HepG2 (cell line): ENCODE results near the gene RNU1-1. TPM values are rescaled to one million over a fixed set of nuclear protein-coding genes. Genes with fewer than 3 reads are reported as not detected.
A peak's percentile ranks its signal among the peaks of the same experiment; 100 is the strongest.
"Not testable (repeated sequence)": the region's sequence is repeated elsewhere in the genome, so short reads cannot be mapped to it uniquely, and the experiment has no call there.

Experiments used
- ATAC-seq: fragments of 200-7000 bp; cut with Tn5 transposase; 3 replicates; pipeline ENCODE4 v1.9.1; 2020; ENCODE audit warnings: mild to moderate bottlenecking, moderate library complexity
- BruUV-seq: library from RNA; stranded (reverse); fragments of 400-500 nt; replicated peaks from 2 replicates; lab custom pipeline; 2021; lab: Mats Ljungman, UMichigan
- CTCF ChIA-PET: fragments of 300-600 bp; formaldehyde crosslinking; extraction: SDS; loops from one replicate; lab custom pipeline; 2021; ENCODE audit warnings: low total read pairs, inconsistent platforms, low intra/inter-chr PET ratio; lab: Yijun Ruan, JAX
- POLR2A ChIA-PET: fragments of 350-600 bp; sonication (Branson Sonifier 250); formaldehyde crosslinking; loops from one replicate; lab custom pipeline; 2020; ENCODE audit warnings: antibody characterized with exemption, inconsistent platforms; lab: Yijun Ruan, JAX
- DNase-seq: peaks from one replicate; pipeline ENCODE4 v3.0.0-alpha.2; 2015; ENCODE audit warnings: low spot score
- FAIRE-seq: peaks from 3 replicates; lab custom pipeline; 2011; peaks lifted over from hg19 to GRCh38; lab: Jason Lieb, UNC
- H2AFZ ChIP-seq: one replicate; pipeline ENCODE4 v1.6.1; 2011; ENCODE audit warnings: low read length, inconsistent platforms
- H3K27ac ChIP-seq: fragments of 300-600 bp; 3 replicates; pipeline ENCODE4 v1.8.0; 2011; ENCODE audit warnings: mixed run types, mild to moderate bottlenecking, mixed read lengths, low read length, inconsistent platforms; ENCODE audit not compliant: insufficient read depth; ENCODE audit errors: extremely low read length
- H3K27me3 ChIP-seq, 2 experiments: fragments of 200-600 bp in 1 of 2; 2 replicates in 1 of 2; 3 replicates in 1 of 2; pipeline versions ENCODE4 v1.6.0 to v1.8.0; 2011; ENCODE audit warnings: low read length in 2 of 2, mild to moderate bottlenecking in 2 of 2, moderate library complexity in 2 of 2, inconsistent platforms in 1 of 2; ENCODE audit not compliant: insufficient read depth in 2 of 2, control insufficient read depth in 1 of 2
- H3K36me3 ChIP-seq, 2 experiments: fragments of 200-600 bp in 1 of 2; replicated peaks in 1 of 2; 2 replicates in 1 of 2; 3 replicates in 1 of 2; pipeline versions ENCODE4 v1.5.1 to v1.8.0; 2011; ENCODE audit warnings: low read length in 2 of 2, inconsistent platforms in 1 of 2; ENCODE audit not compliant: insufficient read depth in 2 of 2, control insufficient read depth in 1 of 2
- H3K4me1 ChIP-seq: 2 replicates; pipeline ENCODE4 v1.5.1; 2012; ENCODE audit warnings: low read length, inconsistent platforms; ENCODE audit not compliant: insufficient read depth
- H3K4me2 ChIP-seq: 2 replicates; pipeline ENCODE4 v1.6.0; 2011; ENCODE audit warnings: low read depth, low read length, inconsistent platforms
- H3K4me3 ChIP-seq, 3 experiments: fragments of 200-600 bp in 1 of 3; sonication (generic), shearing (Covaris generic) in 1 of 3; replicated peaks in 1 of 3; 2 replicates each; pipeline ENCODE4 v1.5.1; 2011 to 2016; ENCODE audit warnings: low read length in 3 of 3, inconsistent platforms in 2 of 3, low read depth in 2 of 3, mild to moderate bottlenecking in 2 of 3, control low read depth in 1 of 3, mixed read lengths in 1 of 3; ENCODE audit not compliant: insufficient read depth in 1 of 3
- H3K79me2 ChIP-seq: one replicate; pipeline ENCODE4 v1.6.1; 2011; ENCODE audit warnings: low read length, inconsistent platforms; ENCODE audit not compliant: insufficient read depth
- H3K9ac ChIP-seq: 2 replicates; pipeline ENCODE4 v1.6.0; 2011; ENCODE audit warnings: mild to moderate bottlenecking, low read depth, low read length, inconsistent platforms; ENCODE audit not compliant: insufficient read depth
- H3K9me3 ChIP-seq: 2 replicates; pipeline ENCODE4 v1.5.1; 2012; ENCODE audit warnings: mild to moderate bottlenecking, low read length
- H4K20me1 ChIP-seq: 2 replicates; pipeline ENCODE4 v1.6.0; 2011; ENCODE audit warnings: inconsistent platforms, mild to moderate bottlenecking, low read length, moderate library complexity; ENCODE audit not compliant: insufficient read depth
- KLF6 ChIP-seq: IDR thresholded peaks from 2 replicates; pipeline ENCODE4 v1.8.0; 2016; ENCODE audit warnings: missing biosample characterization, missing genetic modification reagents
- MIER3 ChIP-seq: IDR thresholded peaks from 2 replicates; pipeline ENCODE4 v1.6.1; 2016; ENCODE audit warnings: missing compliant biosample characterization, borderline replicate concordance
- ZNF12 ChIP-seq: sonication (generic); formaldehyde crosslinking; IDR thresholded peaks from 2 replicates; pipeline ENCODE4 v1.5.0; 2020; ENCODE audit warnings: missing genetic modification reagents
- ZNF569 ChIP-seq: sonication (generic); formaldehyde crosslinking; IDR thresholded peaks from 2 replicates; pipeline ENCODE4 v1.5.0; 2020; ENCODE audit warnings: mild to moderate bottlenecking, missing genetic modification reagents, moderate library complexity, borderline replicate concordance
- ZNF773 ChIP-seq: sonication (generic); formaldehyde crosslinking; IDR thresholded peaks from 2 replicates; pipeline ENCODE4 v1.4.0; 2020; ENCODE audit warnings: missing genetic modification reagents, borderline replicate concordance
- WGBS: methylation state at CpG from one replicate; pipeline ENCODE4 v1.1.6; 2017; ENCODE audit warnings: low lambda C conversion rate; 5-methylcytosine and 5-hydroxymethylcytosine counted together
- in situ Hi-C: cut with HindIII; loops from 2 replicates; pipeline ENCODE4 v1.10.0; 2017; ENCODE audit warnings: low pct_unique_long_range_greater_than_20kb; ENCODE audit not compliant: extremely low pct_ligation_motif_present
- intact Hi-C: fragments of 100-400 bp; cut with micrococcal nuclease; formaldehyde crosslinking; loops from one replicate; pipeline ENCODE4 v1.10.0; 2022; ENCODE audit not compliant: unreplicated experiment
- polyA plus RNA-seq, 8 experiments: library from polyadenylated mRNA; depleted of rRNA in 3 of 8; stranded (reverse) in 7 of 8; unstranded in 1 of 8; fragments of >200 nt; fragmentation: Illumina TruSeq in 4 of 8; extraction: Trizol in 4 of 8; gene quantifications; 2 replicates each; pipeline versions ENCODE4 v1.2.1 to v1.2.3, GENCODE V29; 2011 to 2016; ENCODE audit warnings: low read depth in 4 of 8, missing spikeins in 1 of 8, mixed read lengths in 1 of 8; ENCODE audit not compliant: insufficient read depth in 1 of 8
- total RNA-seq, 5 experiments: library from RNA; depleted of rRNA; stranded (reverse); fragments of >200 nt; fragmentation: Illumina TruSeq; extraction: Trizol; gene quantifications; 2 replicates each; pipeline ENCODE4 v1.2.3, GENCODE V29; 2016; ENCODE audit warnings: low read depth in 1 of 5
- TF ChIP-seq, protein P1 (sequence below): sonication (generic); formaldehyde crosslinking; IDR thresholded peaks from 2 replicates; pipeline ENCODE4 v1.8.1; 2023; ENCODE audit warnings: mild to moderate bottlenecking, missing genetic modification reagents
- TF ChIP-seq, protein P2 (sequence below): sonication (generic); formaldehyde crosslinking; IDR thresholded peaks from 2 replicates; pipeline ENCODE4 v1.9.0; 2021; ENCODE audit warnings: missing genetic modification reagents, borderline replicate concordance

The RNU1-1 gene
- total and polyA plus RNA-seq, 2 of the 13 experiments (the other 11 are each of a cell fraction or from before 2014, with no cell fraction given), result under 0.01 to 11,018 TPM

DNA sequence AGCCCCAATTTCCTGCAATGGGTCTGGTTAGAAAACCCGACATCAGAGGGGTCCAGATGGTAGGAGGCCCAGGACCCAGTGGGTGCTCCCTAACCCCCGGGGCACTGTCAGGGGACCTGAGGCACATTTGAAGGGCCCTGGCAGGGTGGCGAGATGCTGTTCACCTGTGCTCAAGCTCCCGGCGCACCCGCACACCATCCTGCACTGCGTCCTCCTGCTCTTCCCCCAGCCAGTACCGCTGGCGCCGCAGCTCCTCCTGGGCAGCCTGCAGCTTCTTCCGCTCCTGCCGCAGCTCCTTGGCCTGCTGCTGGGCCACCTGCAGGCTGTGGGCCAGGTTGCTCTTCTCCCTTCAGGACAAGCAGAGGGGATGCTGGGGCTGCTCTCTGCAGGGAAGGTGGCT, 36.0 kb downstream of the RNU1-1 start:
- Histone ChIP-seq H3K36me3 (peaks cover 0 to 8% of the 10 kb centered on the region in 2 experiments; a peak in 2 of 5 replicates), H3K27ac (no peak overlapping the region), H3K4me2 (no peak overlapping the region), H3K79me2 (no peaks in the 10 kb centered on the region), H3K4me1 (no peaks in the 10 kb centered on the region), H3K4me3 (no peak overlapping the region), H3K9ac (no peak overlapping the region), H3K9me3 (no peaks in the 10 kb centered on the region), H4K20me1 (no peaks in the 10 kb centered on the region), H2AFZ (no peak overlapping the region), H3K27me3 (no peaks in the 10 kb centered on the region)
- BruUV-seq, result no TSS peak
- no peak for DNase-seq
- POLR2A ChIA-PET, result no interaction called here
- ATAC-seq, result no peak
- intact Hi-C loops, result no loop called here
- TF ChIP-seq MIER3 (no peak), ZNF569 (CRISPR knock-in tag) (no peak), KLF6 (CRISPR knock-in tag) (no peak), ZNF12 (CRISPR knock-in tag) (no peak), ZNF773 (CRISPR knock-in tag) (no peak)
- TF ChIP-seq, protein P1, sequence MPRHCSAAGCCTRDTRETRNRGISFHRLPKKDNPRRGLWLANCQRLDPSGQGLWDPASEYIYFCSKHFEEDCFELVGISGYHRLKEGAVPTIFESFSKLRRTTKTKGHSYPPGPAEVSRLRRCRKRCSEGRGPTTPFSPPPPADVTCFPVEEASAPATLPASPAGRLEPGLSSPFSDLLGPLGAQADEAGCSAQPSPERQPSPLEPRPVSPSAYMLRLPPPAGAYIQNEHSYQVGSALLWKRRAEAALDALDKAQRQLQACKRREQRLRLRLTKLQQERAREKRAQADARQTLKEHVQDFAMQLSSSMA (CRISPR knock-in tag), result no peak
- TF ChIP-seq, protein P2, sequence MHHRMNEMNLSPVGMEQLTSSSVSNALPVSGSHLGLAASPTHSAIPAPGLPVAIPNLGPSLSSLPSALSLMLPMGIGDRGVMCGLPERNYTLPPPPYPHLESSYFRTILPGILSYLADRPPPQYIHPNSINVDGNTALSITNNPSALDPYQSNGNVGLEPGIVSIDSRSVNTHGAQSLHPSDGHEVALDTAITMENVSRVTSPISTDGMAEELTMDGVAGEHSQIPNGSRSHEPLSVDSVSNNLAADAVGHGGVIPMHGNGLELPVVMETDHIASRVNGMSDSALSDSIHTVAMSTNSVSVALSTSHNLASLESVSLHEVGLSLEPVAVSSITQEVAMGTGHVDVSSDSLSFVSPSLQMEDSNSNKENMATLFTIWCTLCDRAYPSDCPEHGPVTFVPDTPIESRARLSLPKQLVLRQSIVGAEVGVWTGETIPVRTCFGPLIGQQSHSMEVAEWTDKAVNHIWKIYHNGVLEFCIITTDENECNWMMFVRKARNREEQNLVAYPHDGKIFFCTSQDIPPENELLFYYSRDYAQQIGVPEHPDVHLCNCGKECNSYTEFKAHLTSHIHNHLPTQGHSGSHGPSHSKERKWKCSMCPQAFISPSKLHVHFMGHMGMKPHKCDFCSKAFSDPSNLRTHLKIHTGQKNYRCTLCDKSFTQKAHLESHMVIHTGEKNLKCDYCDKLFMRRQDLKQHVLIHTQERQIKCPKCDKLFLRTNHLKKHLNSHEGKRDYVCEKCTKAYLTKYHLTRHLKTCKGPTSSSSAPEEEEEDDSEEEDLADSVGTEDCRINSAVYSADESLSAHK, result no peak
- WGBS, result 96% methylated on average over 5 of the region's 12 CpGs
- in situ Hi-C loops, result no loop called here
- CTCF ChIA-PET, result no interaction called here
- FAIRE-seq, result no peak

DNA sequence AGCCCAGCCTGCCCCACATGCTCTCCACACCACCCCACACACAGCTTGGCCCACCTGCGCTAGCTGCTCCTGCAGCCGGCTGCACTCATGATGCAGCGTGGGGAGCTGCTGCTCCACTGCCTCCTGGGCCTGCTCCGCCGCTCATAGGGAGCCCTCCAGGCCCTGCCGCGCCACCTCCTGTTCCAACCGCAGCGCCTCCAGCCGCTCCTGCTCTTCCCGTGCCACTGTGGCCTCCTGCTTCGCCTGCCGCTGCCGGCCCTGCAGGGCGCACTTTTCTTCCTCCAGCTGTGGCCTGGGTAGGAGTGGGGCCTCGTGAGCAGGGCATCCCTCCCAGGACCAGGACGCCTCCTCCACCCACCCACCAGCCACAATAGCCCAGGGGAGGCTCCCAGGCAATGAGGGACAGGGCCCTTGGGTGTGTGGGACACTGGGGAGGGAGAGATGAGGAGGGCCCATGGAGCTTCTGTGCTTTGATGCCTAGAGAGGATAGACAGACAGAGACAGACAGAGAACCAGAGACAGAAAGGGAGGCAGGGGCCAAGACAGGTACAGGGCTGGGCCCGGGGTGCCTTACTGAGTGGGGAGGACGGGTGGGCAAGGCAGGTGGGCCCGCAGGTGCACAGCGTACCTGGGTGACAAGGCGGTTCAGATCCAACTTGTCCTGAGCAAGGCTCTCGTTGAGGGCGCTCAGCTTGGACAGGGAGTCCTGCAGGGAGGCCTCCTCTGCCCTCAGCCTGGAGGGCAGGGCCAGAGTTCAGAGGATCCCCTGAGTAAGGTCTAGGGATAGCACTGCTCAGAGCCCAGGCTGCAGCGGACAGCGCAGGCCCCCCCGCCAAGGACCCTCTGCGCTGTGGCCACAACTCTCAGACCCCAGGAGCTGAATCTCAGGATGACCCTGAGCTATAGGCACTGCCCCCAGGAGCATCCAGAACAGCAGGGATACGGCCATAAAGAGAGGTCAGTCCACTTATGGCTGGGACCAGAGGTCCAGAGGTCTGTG, 38.0 kb downstream of the RNU1-1 start:
- H3K36me3 ChIP-seq, H3K9ac ChIP-seq, POLR2A ChIA-PET, in situ Hi-C loops, intact Hi-C loops, DNase-seq, H3K27me3 ChIP-seq, CTCF ChIA-PET, H2AFZ ChIP-seq, H4K20me1 ChIP-seq, H3K4me3 ChIP-seq, BruUV-seq, H3K79me2 ChIP-seq, FAIRE-seq, H3K4me2 ChIP-seq, H3K27ac ChIP-seq, H3K9me3 ChIP-seq, H3K4me1 ChIP-seq: not testable (repeated sequence)
- WGBS, result 96% methylated on average over 17 of the region's 29 CpGs
- peak; percentile 55 for ATAC-seq
